ENCODE measurements around the gene VAT1L. TPM values are rescaled to one million over a fixed set of nuclear protein-coding genes. Genes with fewer than 3 reads are reported as not detected.

VAT1L gene
- total RNA-seq, 4 donors from 2014 or later, result 1.7 to 6.3 (median 2.9) TPM

DNA sequence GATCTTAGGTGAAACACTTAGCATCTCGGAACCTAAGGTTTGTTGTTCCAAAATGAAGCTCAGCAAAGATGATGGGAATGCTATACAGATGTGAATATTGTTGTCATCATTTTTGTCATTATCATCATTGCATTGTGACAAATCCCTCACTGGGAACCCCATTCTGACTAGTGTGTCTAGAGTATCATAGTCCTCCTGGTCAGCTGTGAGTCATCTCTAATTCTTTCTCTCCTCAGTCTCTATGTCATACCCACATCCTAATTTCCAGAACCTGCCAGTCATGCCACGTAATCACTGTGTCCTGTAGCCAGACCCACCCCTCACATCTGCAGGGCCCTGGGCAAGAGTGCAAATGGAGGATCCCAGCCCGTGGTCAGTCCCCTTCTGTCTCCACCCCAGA lies 173.4 kb downstream of the VAT1L start:
- DNase-seq (ENCODE audit: extremely low spot score), result no peak
- no peaks in the 10 kb centered on the region for H3K9me3 ChIP-seq
- no peak overlapping the region for H3K4me3 ChIP-seq
- intact Hi-C loops (cut with DNase I), result no loop called here
- no peaks in the 10 kb centered on the region for H3K4me1 ChIP-seq
- TF ChIP-seq POLR2AphosphoS5 (IDR thresholded peaks at IDR 0.05), result no peak
- TF ChIP-seq, protein P1, sequence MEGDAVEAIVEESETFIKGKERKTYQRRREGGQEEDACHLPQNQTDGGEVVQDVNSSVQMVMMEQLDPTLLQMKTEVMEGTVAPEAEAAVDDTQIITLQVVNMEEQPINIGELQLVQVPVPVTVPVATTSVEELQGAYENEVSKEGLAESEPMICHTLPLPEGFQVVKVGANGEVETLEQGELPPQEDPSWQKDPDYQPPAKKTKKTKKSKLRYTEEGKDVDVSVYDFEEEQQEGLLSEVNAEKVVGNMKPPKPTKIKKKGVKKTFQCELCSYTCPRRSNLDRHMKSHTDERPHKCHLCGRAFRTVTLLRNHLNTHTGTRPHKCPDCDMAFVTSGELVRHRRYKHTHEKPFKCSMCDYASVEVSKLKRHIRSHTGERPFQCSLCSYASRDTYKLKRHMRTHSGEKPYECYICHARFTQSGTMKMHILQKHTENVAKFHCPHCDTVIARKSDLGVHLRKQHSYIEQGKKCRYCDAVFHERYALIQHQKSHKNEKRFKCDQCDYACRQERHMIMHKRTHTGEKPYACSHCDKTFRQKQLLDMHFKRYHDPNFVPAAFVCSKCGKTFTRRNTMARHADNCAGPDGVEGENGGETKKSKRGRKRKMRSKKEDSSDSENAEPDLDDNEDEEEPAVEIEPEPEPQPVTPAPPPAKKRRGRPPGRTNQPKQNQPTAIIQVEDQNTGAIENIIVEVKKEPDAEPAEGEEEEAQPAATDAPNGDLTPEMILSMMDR (IDR thresholded peaks at IDR 0.05), result no peak
- TF ChIP-seq POLR2A (IDR thresholded peaks at IDR 0.05; ENCODE audit: low read depth), result no peak
- TF ChIP-seq EP300 (IDR thresholded peaks at IDR 0.05), result no peak
- 84% methylated on average over 3 of the region's 3 CpGs for WGBS
- H3K27me3 ChIP-seq, result peaks cover 0 to 19% (median 0%) of the 10 kb centered on the region in 4 donors
- no peak overlapping the region for H3K27ac ChIP-seq (replicated peaks in 1 of 4)
- no peaks in the 10 kb centered on the region for H3K36me3 ChIP-seq

DNA sequence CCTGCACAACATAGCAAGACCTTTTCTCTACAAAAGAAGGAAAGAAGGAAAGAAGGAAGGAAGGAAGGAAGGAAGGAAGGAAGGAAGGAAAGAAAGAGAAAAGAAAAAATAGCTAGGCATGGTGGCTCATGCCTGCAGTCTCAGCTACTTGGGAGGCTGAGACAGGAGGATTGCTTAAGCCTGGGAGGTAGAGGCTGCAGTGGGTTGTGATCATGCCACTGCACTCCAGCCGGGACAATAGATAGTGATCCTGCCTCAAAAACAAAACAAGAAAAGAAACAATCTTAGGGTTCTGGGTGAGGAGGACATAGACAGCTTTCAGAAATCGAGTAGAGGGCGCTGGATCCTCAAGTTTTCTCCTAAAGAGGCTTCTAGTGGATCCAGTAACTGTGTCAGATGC lies 174.3 kb downstream of the VAT1L start:
- no peak overlapping the region for H3K27ac ChIP-seq (replicated peaks in 1 of 4)
- H3K4me3 ChIP-seq, result no peak overlapping the region
- WGBS, result 90% methylated on average over 3 of the region's 3 CpGs
- TF ChIP-seq POLR2AphosphoS5 (IDR thresholded peaks at IDR 0.05) (no peak), EP300 (IDR thresholded peaks at IDR 0.05) (no peak), POLR2A (IDR thresholded peaks at IDR 0.05; ENCODE audit: low read depth) (no peak)
- TF ChIP-seq, protein P1 (IDR thresholded peaks at IDR 0.05), result no peak
- H3K4me1 ChIP-seq, result no peaks in the 10 kb centered on the region
- H3K36me3 ChIP-seq, result no peaks in the 10 kb centered on the region
- no peaks in the 10 kb centered on the region for H3K9me3 ChIP-seq
- no peak for DNase-seq (ENCODE audit: extremely low spot score)
- H3K27me3 ChIP-seq, result peaks cover 0 to 19% (median 0%) of the 10 kb centered on the region in 4 donors
- intact Hi-C loops (cut with DNase I), result no loop called here

DNA sequence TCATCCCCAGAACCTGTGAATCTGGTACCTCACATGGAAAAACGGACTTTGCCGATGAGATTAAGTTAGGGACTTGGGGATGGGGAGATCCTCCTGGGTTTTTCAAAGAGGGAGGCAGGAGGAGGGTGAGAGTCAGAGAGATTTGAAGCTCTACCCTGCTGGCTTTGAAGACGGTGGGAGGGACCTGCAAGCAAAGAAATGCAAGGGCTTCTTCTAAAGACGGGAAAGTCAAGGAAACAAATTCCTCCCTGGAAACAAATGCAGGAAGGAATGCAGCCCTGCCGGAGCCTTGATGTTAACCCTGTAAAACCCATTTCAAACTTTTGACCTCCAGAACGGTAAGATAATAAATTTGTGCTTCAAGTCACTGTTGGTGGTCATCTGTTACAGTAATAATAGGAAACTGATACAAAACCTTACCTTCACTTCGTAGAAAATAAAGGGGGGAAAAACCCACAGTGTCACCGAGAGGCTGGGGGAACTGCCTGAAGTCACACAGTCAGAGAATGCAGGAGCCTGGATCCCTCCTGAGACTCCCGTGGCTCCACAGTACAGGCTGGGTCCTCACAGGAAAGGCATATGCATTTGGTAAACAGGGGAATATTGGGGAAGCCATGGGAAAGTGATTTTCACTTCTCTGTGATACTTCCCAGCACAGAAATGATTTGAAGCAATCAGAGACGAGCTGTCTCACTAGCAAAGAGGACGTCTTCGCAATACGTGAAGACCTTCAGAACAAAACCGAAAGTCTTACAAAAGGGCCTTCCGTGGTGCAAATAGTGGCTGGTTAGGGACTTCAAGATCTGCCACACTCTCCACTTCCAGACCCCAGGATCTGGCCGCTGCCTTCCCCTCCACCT lies 175.1 kb downstream of the VAT1L start:
- 46% methylated on average over 16 of the region's 16 CpGs for WGBS
- TF ChIP-seq, protein P1 (IDR thresholded peaks at IDR 0.05), result no peak
- TF ChIP-seq POLR2AphosphoS5 (IDR thresholded peaks at IDR 0.05) (no peak), POLR2A (IDR thresholded peaks at IDR 0.05; ENCODE audit: low read depth) (no peak), EP300 (IDR thresholded peaks at IDR 0.05) (no peak)
- DNase-seq (ENCODE audit: extremely low spot score), result no peak
- Histone ChIP-seq H3K36me3 (no peaks in the 10 kb centered on the region), H3K4me1 (no peaks in the 10 kb centered on the region), H3K4me3 (no peak overlapping the region), H3K27me3 (peaks cover 0 to 19% (median 0%) of the 10 kb centered on the region in 4 donors), H3K27ac (replicated peaks in 1 of 4) (no peak overlapping the region), H3K9me3 (no peaks in the 10 kb centered on the region)
- intact Hi-C loops (cut with DNase I), result no loop called here

DNA sequence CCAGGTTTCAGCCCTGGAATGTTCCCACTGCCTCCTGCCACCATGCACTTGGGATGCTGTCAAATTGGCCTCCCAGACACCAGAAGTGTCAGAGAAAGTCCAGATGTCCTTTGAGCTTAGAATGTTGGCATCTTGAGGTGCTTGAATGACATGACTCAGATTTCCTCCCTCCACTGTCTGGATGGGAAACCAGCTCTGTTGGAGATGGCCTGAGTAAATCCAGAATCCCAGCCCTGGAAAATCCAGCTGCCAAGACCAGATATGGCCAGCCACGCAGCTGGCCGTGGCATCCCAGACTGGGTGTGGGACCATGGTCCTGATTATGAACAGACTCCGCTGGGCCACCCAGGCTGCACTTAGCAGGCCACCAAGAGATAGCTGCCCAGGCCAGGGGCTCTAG lies 177.0 kb downstream of the VAT1L start:
- H3K36me3 ChIP-seq, result no peaks in the 10 kb centered on the region
- peaks cover 0 to 15% (median 0%) of the 10 kb centered on the region in 4 donors for H3K27me3 ChIP-seq
- H3K4me3 ChIP-seq, result no peak overlapping the region
- TF ChIP-seq POLR2A (IDR thresholded peaks at IDR 0.05; ENCODE audit: low read depth) (no peak), POLR2AphosphoS5 (IDR thresholded peaks at IDR 0.05) (no peak), EP300 (IDR thresholded peaks at IDR 0.05) (no peak)
- TF ChIP-seq, protein P1 (IDR thresholded peaks at IDR 0.05), result no peak
- intact Hi-C loops (cut with DNase I), result no loop called here
- WGBS, result 80% methylated on average over 3 of the region's 3 CpGs
- H3K9me3 ChIP-seq, result no peaks in the 10 kb centered on the region
- H3K4me1 ChIP-seq, result no peaks in the 10 kb centered on the region
- no peak overlapping the region for H3K27ac ChIP-seq (replicated peaks in 1 of 4)
- no peak for DNase-seq (ENCODE audit: extremely low spot score)
